Activated naive CD8-positive, alpha-beta T cell (primary cell): Measurements from ENCODE around the gene DAZL.
"Not testable (repeated sequence)": the region's sequence is repeated elsewhere in the genome, so short reads cannot be mapped to it uniquely, and the experiment has no call there.

Source experiments
- H3K27ac Mint-ChIP-seq: one replicate; pipeline ENCODE4 v1.8.0; 2021; ENCODE audit warnings: mixed read lengths
- H3K27me3 Mint-ChIP-seq: one replicate; pipeline ENCODE4 v1.8.0; 2021; ENCODE audit warnings: mixed read lengths
- H3K36me3 Mint-ChIP-seq: one replicate; pipeline ENCODE4 v1.8.0; 2021; ENCODE audit warnings: mixed read lengths
- H3K4me1 Mint-ChIP-seq: one replicate; pipeline ENCODE4 v1.8.0; 2021; ENCODE audit warnings: low read depth, mixed read lengths
- H3K4me3 Mint-ChIP-seq: one replicate; pipeline ENCODE4 v1.8.0; 2021; ENCODE audit warnings: mild to moderate bottlenecking, mixed read lengths
- H3K9me3 Mint-ChIP-seq: one replicate; pipeline ENCODE4 v1.8.0; 2021; ENCODE audit warnings: low read depth, mixed read lengths

The DAZL gene

GRCh38 chr3:16604887-16605602, at the start of gene DAZL:
DAZL (minus strand) TSS chr3:16605423; CDS start chr3:16605205, 218 bp downstream.
- Mint-ChIP-seq H3K27me3 (peaks cover 4% of the 10 kb centered on the region), H3K4me3 (no peak within 1 kb of the TSS), H3K4me1 (peaks cover 2% of the 10 kb centered on the region), H3K27ac (no peak within 1 kb of the TSS), H3K36me3 (no peaks in the 10 kb centered on the region), H3K9me3 (no peaks in the 10 kb centered on the region)

- H3K4me1 Mint-ChIP-seq, result no peaks in the 10 kb centered on the region
- H3K27me3 Mint-ChIP-seq, result no peaks in the 10 kb centered on the region
- no peak overlapping the region for H3K4me3 Mint-ChIP-seq
- no peaks in the 10 kb centered on the region for H3K9me3 Mint-ChIP-seq
- no peaks in the 10 kb centered on the region for H3K36me3 Mint-ChIP-seq
- H3K27ac Mint-ChIP-seq, result no peak overlapping the region
Measured at GRCh38 chr3:16654976-16655375, 49.8 kb upstream of the DAZL start.

- Mint-ChIP-seq H3K9me3 (no peaks in the 10 kb centered on the region), H3K27me3 (no peaks in the 10 kb centered on the region), H3K4me3 (no peak overlapping the region), H3K36me3 (no peaks in the 10 kb centered on the region), H3K4me1 (no peaks in the 10 kb centered on the region), H3K27ac (no peak overlapping the region)
Measured at GRCh38 chr3:16653712-16654111, 48.5 kb upstream of the DAZL start.

- peaks cover 2% of the 10 kb centered on the region for H3K27me3 Mint-ChIP-seq
- no peak overlapping the region for H3K27ac Mint-ChIP-seq
- no peaks in the 10 kb centered on the region for H3K9me3 Mint-ChIP-seq
- no peaks in the 10 kb centered on the region for H3K4me1 Mint-ChIP-seq
- H3K4me3 Mint-ChIP-seq, result no peak overlapping the region
- H3K36me3 Mint-ChIP-seq, result no peaks in the 10 kb centered on the region
Measured at GRCh38 chr3:16647668-16648067, 42.4 kb upstream of the DAZL start.

GRCh38 chr3:16639806-16640205, 34.6 kb upstream of the DAZL start:
- H3K27ac Mint-ChIP-seq, result no peak overlapping the region
- H3K4me1 Mint-ChIP-seq, result no peaks in the 10 kb centered on the region
- H3K9me3 Mint-ChIP-seq, result no peaks in the 10 kb centered on the region
- peaks cover 2% of the 10 kb centered on the region for H3K27me3 Mint-ChIP-seq
- H3K36me3 Mint-ChIP-seq, result no peaks in the 10 kb centered on the region
- H3K4me3 Mint-ChIP-seq, result no peak overlapping the region

GRCh38 chr3:16633948-16634347, 28.7 kb upstream of the DAZL start:
- H3K27ac Mint-ChIP-seq, result no peak overlapping the region
- H3K27me3 Mint-ChIP-seq, result no peaks in the 10 kb centered on the region
- H3K9me3 Mint-ChIP-seq, result no peaks in the 10 kb centered on the region
- H3K36me3 Mint-ChIP-seq, result no peaks in the 10 kb centered on the region
- no peak overlapping the region for H3K4me3 Mint-ChIP-seq
- H3K4me1 Mint-ChIP-seq, result no peaks in the 10 kb centered on the region

GRCh38 chr3:16632395-16632794, 27.2 kb upstream of the DAZL start:
- Mint-ChIP-seq H3K36me3 (no peaks in the 10 kb centered on the region), H3K9me3 (no peaks in the 10 kb centered on the region), H3K4me1 (no peaks in the 10 kb centered on the region), H3K27ac (no peak overlapping the region), H3K4me3 (no peak overlapping the region), H3K27me3 (no peaks in the 10 kb centered on the region)

GRCh38 chr3:16618721-16619120, 13.5 kb upstream of the DAZL start:
- Mint-ChIP-seq H3K4me1 (no peaks in the 10 kb centered on the region), H3K27me3 (no peaks in the 10 kb centered on the region), H3K27ac (no peak overlapping the region), H3K9me3 (peaks cover 10% of the 10 kb centered on the region), H3K4me3 (no peak overlapping the region), H3K36me3 (peaks cover 10% of the 10 kb centered on the region)

GRCh38 chr3:16617155-16617554, 11.9 kb upstream of the DAZL start:
- not testable (repeated sequence) for H3K27me3 Mint-ChIP-seq, H3K27ac Mint-ChIP-seq, H3K4me3 Mint-ChIP-seq, H3K4me1 Mint-ChIP-seq
- Mint-ChIP-seq H3K36me3 (peaks cover 10% of the 10 kb centered on the region), H3K9me3 (peaks cover 10% of the 10 kb centered on the region)

GRCh38 chr3:16616083-16616482, 10.9 kb upstream of the DAZL start:
- H3K9me3 Mint-ChIP-seq, result peaks cover 10% of the 10 kb centered on the region
- no peak overlapping the region for H3K27ac Mint-ChIP-seq
- H3K4me1 Mint-ChIP-seq, result no peaks in the 10 kb centered on the region
- H3K4me3 Mint-ChIP-seq, result no peak overlapping the region
- H3K36me3 Mint-ChIP-seq, result peaks cover 10% of the 10 kb centered on the region
- H3K27me3 Mint-ChIP-seq, result no peaks in the 10 kb centered on the region

GRCh38 chr3:16614033-16615031, 9.1 kb upstream of the DAZL start:
- Mint-ChIP-seq H3K27me3 (no peaks in the 10 kb centered on the region), H3K27ac (no peak overlapping the region), H3K4me1 (no peaks in the 10 kb centered on the region), H3K4me3 (no peak overlapping the region), H3K9me3 (peaks cover 10% of the 10 kb centered on the region), H3K36me3 (peaks cover 10% of the 10 kb centered on the region)

- Mint-ChIP-seq H3K4me1 (no peaks in the 10 kb centered on the region), H3K27me3 (no peaks in the 10 kb centered on the region), H3K9me3 (no peaks in the 10 kb centered on the region), H3K36me3 (no peaks in the 10 kb centered on the region), H3K4me3 (no peak overlapping the region), H3K27ac (no peak overlapping the region)
Measured at GRCh38 chr3:16609927-16610580, 4.8 kb upstream of the DAZL start.

GRCh38 chr3:16608816-16609215, 3.6 kb upstream of the DAZL start:
- no peak overlapping the region for H3K27ac Mint-ChIP-seq

GRCh38 chr3:16607718-16608117, 2.5 kb upstream of the DAZL start:
- Mint-ChIP-seq H3K27me3 (no peaks in the 10 kb centered on the region), H3K27ac (no peak overlapping the region), H3K36me3 (no peaks in the 10 kb centered on the region), H3K9me3 (no peaks in the 10 kb centered on the region), H3K4me3 (no peak overlapping the region), H3K4me1 (no peaks in the 10 kb centered on the region)

More at GRCh38 chr3:16608816-16609215, 3.6 kb upstream of the DAZL start:
- Mint-ChIP-seq H3K9me3 (no peaks in the 10 kb centered on the region), H3K27me3 (no peaks in the 10 kb centered on the region), H3K4me3 (no peak overlapping the region), H3K4me1 (no peaks in the 10 kb centered on the region), H3K36me3 (no peaks in the 10 kb centered on the region)

GRCh38 chr3:16606398-16606797, 1.2 kb upstream of the DAZL start:
- H3K27ac Mint-ChIP-seq, result no peak overlapping the region
- H3K27me3 Mint-ChIP-seq, result no peaks in the 10 kb centered on the region

More at GRCh38 chr3:16606398-16606797, 1.2 kb upstream of the DAZL start:
- H3K4me3 Mint-ChIP-seq, result no peak overlapping the region
- H3K4me1 Mint-ChIP-seq, result no peaks in the 10 kb centered on the region
- H3K36me3 Mint-ChIP-seq, result no peaks in the 10 kb centered on the region
- H3K9me3 Mint-ChIP-seq, result no peaks in the 10 kb centered on the region
